Upper lobe of right lung (tissue), 1 donor: ENCODE results near the gene TRIM9. TPM values are rescaled to one million over a fixed set of nuclear protein-coding genes. Genes with fewer than 3 reads are reported as not detected.

ENCODE experiments used
- ATAC-seq: fragments of 200-7000 bp; cut with Tn5 transposase; one replicate; pipeline ENCODE4 v1.9.1; 2020; ENCODE audit warnings: mild to moderate bottlenecking, moderate library complexity
- DNase-seq: peaks from one replicate; pipeline ENCODE4 v3.0.0-alpha.2; 2020
- H3K27ac ChIP-seq: fragments of 200-600 bp; one replicate; pipeline ENCODE4 v1.8.0; 2022
- H3K27me3 ChIP-seq: fragments of 200-600 bp; one replicate; pipeline ENCODE4 v1.8.0; 2022; ENCODE audit warnings: mild to moderate bottlenecking
- H3K36me3 ChIP-seq: fragments of 200-600 bp; one replicate; pipeline ENCODE4 v1.8.0; 2022
- H3K4me1 ChIP-seq: fragments of 200-600 bp; one replicate; pipeline ENCODE4 v1.8.0; 2022
- H3K4me3 ChIP-seq: fragments of 200-600 bp; one replicate; pipeline ENCODE4 v1.8.0; 2022; ENCODE audit warnings: mild to moderate bottlenecking
- H3K9me3 ChIP-seq: fragments of 200-600 bp; one replicate; pipeline ENCODE4 v1.8.0; 2022
- intact Hi-C: fragments of 100-400 bp; cut with DNase I; formaldehyde crosslinking; loops from one replicate; pipeline ENCODE4 v1.11.0; 2022
- total RNA-seq: library from RNA; stranded (reverse); fragmentation: NEBNext Ultra II Directional; extraction: Animal tissue kit (Norgen Biotek cat#: 25700); gene quantifications from one replicate; pipeline ENCODE4 v1.2.1, GENCODE V29; 2021
- TF ChIP-seq, protein P1 (sequence below): fragments of 200-600 bp; IDR thresholded peaks from one replicate; pipeline ENCODE4 v1.8.0; 2022; ENCODE audit warnings: antibody characterized with exemption
- donor health status: DM: no; HTN: yes; CAD: no; lungs with severe emphysema.

TRIM9 gene
- total RNA-seq, 1 donor from 2014 or later = 0.32 TPM

DNA sequence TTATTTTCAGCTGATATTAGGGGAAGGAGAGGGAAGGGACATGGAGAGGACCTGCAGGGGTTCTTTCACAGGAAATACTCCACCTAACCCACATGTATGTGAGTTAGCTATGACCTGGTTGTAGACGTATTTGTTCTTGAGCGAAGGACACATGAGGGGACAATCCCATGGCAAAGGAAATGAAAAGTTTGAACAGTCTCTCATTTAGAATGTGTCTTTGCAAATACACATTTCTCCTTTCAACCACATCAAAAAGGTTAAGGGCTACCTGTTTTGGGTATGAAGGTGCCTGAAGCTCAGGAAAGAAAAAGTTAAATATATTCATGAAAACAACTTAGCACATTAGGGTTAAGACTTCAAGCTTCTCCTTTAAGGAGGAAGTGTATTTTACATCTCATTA lies 158.0 kb downstream of the TRIM9 start:
- no peak for DNase-seq
- peak overlapping the region; percentile 55 for H3K27ac ChIP-seq

DNA sequence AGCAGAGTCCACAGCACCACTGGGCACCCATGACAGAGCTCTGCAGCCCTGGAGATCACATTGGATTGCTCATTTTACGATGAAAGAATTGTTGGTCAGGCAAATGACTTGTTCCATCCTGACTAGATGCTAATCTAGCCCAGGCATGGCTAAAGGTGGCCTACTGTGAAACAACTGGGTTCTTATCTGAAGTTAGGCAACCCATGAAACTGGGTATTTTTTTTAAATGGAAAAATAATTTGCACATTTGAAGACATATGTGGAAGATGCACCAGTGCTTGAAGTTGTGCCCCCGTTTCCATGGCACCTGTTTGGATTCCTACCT lies 158.9 kb downstream of the TRIM9 start:
- DNase-seq (no peak), ATAC-seq (no peak)
- Histone ChIP-seq H3K4me1 (peaks cover 4% of the 10 kb centered on the region), H3K27me3 (no peaks in the 10 kb centered on the region), H3K27ac (no peak overlapping the region), H3K4me3 (no peak overlapping the region), H3K36me3 (peaks cover 32% of the 10 kb centered on the region), H3K9me3 (no peaks in the 10 kb centered on the region)
- intact Hi-C loops = no loop called here
- TF ChIP-seq, protein P1, sequence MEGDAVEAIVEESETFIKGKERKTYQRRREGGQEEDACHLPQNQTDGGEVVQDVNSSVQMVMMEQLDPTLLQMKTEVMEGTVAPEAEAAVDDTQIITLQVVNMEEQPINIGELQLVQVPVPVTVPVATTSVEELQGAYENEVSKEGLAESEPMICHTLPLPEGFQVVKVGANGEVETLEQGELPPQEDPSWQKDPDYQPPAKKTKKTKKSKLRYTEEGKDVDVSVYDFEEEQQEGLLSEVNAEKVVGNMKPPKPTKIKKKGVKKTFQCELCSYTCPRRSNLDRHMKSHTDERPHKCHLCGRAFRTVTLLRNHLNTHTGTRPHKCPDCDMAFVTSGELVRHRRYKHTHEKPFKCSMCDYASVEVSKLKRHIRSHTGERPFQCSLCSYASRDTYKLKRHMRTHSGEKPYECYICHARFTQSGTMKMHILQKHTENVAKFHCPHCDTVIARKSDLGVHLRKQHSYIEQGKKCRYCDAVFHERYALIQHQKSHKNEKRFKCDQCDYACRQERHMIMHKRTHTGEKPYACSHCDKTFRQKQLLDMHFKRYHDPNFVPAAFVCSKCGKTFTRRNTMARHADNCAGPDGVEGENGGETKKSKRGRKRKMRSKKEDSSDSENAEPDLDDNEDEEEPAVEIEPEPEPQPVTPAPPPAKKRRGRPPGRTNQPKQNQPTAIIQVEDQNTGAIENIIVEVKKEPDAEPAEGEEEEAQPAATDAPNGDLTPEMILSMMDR = no peak

More for the DNA sequence above, 158.0 kb downstream of the TRIM9 start:
- TF ChIP-seq, protein P1 = no peak
- no peaks in the 10 kb centered on the region for H3K9me3 ChIP-seq
- peaks cover 4% of the 10 kb centered on the region for H3K4me1 ChIP-seq
- no peak overlapping the region for H3K4me3 ChIP-seq
- H3K36me3 ChIP-seq = peaks cover 23% of the 10 kb centered on the region
- no peaks in the 10 kb centered on the region for H3K27me3 ChIP-seq
- ATAC-seq = no peak
- intact Hi-C loops = no loop called here

DNA sequence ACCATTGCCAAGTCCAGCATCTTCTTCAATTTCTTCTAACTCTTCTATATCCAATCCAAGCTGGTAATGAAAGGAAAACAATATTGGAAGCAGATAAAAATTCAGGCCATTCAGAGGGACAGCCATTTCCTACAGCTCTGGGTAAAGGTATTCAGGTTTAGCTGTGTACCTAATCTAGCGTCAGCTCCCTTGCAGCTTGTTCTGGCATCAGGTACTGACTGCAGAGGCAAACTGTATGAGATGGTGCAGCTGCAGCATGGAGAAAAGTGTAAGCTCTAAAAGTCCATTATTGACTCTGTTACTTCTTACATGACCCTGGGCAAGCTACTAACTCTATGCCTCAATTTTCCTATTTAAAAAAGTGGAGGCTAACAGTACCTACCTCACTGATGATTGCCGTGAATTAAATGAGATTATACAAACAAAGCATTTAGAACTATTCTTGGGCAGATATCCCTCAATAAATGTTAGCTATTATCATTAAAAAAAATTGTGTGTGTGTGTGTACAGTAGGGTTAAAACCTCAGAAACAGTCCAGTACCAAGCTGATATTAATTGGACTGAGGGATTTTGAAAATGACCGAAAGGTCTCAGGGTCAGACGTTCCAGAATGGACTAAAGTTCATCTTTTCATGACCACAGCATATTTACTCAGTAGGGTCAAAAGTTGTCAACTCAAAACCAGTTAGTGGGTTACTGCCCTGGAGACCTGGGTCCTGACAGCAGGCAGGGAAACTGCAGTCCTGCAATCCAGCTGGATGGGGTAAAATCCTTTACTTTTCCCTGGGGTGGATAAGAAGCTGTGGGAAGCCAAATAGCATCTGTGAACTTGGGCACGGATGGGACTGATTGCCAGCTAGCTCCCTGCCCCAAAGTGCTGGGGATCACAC lies 159.5 kb downstream of the TRIM9 start:
- no peak for ATAC-seq

DNA sequence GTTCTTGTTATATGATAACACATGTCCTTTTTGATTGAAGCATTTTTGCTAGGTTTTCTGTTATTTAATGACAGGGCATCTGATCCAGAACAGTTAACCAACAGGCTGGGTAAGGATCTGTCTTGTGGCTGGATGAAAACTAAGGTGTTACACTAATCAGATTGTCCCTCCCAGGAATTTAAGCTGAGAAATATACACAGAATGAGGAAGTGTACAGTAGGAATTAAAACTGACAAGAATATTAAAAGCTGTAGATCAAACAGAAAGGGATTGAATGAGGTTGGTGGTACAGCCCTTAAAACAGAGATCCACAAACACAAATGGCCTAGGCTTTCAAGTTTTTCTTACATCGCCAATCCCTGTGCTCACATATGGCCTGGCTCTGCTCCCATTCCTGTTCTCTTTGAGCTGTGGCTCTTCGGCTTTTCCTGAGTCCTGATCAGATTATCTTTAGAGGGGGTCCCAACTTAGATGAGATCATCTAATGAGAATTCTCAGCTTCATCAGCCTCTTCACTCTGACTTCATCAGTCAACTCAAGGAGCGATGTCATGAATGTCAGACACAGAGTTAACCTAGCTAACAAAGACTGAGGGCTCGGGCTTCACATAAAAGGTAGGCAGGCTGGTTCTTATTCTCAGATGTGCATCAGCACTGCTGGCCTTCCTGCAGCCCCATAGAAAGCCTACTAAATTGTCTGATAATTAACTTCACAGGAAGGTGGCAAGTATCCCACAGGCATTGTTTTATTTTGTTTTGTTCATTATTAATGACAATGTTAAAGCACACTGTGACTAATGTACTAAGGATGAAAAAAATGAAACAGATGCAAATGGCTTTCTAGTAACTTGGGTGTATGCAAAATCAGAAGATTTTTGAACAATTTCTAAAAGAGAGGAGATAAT lies 162.1 kb downstream of the TRIM9 start:
- Histone ChIP-seq H3K4me1 (peaks cover 4% of the 10 kb centered on the region), H3K4me3 (no peak overlapping the region), H3K27ac (no peak overlapping the region), H3K9me3 (no peaks in the 10 kb centered on the region), H3K36me3 (peaks cover 42% of the 10 kb centered on the region), H3K27me3 (no peaks in the 10 kb centered on the region)
- ATAC-seq = no peak
- intact Hi-C loops = no loop called here
- TF ChIP-seq, protein P1 = no peak
- DNase-seq = no peak

More for the DNA sequence above, 159.5 kb downstream of the TRIM9 start:
- TF ChIP-seq, protein P1 = no peak
- no peak overlapping the region for H3K4me3 ChIP-seq
- DNase-seq = no peak
- H3K27ac ChIP-seq = no peak overlapping the region
- intact Hi-C loops = no loop called here
- peaks cover 4% of the 10 kb centered on the region for H3K4me1 ChIP-seq
- H3K9me3 ChIP-seq = no peaks in the 10 kb centered on the region
- peaks cover 38% of the 10 kb centered on the region for H3K36me3 ChIP-seq
- H3K27me3 ChIP-seq = no peaks in the 10 kb centered on the region

- ATAC-seq (peak; percentile 33), DNase-seq (no peak)
- H3K4me3 ChIP-seq = no peak overlapping the region
- intact Hi-C loops = no loop called here
- H3K27me3 ChIP-seq = no peaks in the 10 kb centered on the region
- TF ChIP-seq, protein P1 = no peak
- H3K4me1 ChIP-seq = no peaks in the 10 kb centered on the region
- no peak overlapping the region for H3K27ac ChIP-seq
- H3K9me3 ChIP-seq = no peaks in the 10 kb centered on the region
- peaks cover 42% of the 10 kb centered on the region for H3K36me3 ChIP-seq
These were observed 162.7 kb downstream of the TRIM9 start for GRCh38 chr14:50932156-50932555.
